B cell (primary cell): ENCODE data around the gene SCAMP3.

Experiments
- CTCF ChIP-seq: fragments of 200-600 bp; IDR thresholded peaks from one replicate; pipeline ENCODE4 v1.8.0; 2022; ENCODE audit warnings: antibody characterized with exemption, mild to moderate bottlenecking
- EZH2 ChIP-seq: IDR thresholded peaks from 2 replicates; pipeline ENCODE4 v1.6.1; 2012; ENCODE audit warnings: borderline replicate concordance, low read depth, mild to moderate bottlenecking, moderate library complexity, low read length; ENCODE audit not compliant: insufficient read depth, poor library complexity, severe bottlenecking

GRCh38 chr1:155266553-155266952 lies 4.4 kb upstream of the SCAMP3 start:
- TF ChIP-seq CTCF (no peak), EZH2 (no peak)
